Right lobe of liver (tissue), 6 donors: ENCODE results near the gene CHST1. TPM values are rescaled to one million over a fixed set of nuclear protein-coding genes. Genes with fewer than 3 reads are reported as not detected.
A peak's percentile ranks its signal among the peaks of the same experiment; 100 is the strongest.

ENCODE experiments used
- ATAC-seq, 4 donors: fragments of 200-7000 bp; cut with Tn5 transposase; one replicate each; pipeline ENCODE4 v1.9.1; 2020; ENCODE audit warnings: mild to moderate bottlenecking in 4 of 4, moderate library complexity in 4 of 4
- DNase-seq, 3 donors: peaks; one replicate each; pipeline ENCODE4 v3.0.0-alpha.2; 2020
- H3K27ac ChIP-seq, 3 donors: fragments of 200-600 bp; one replicate each; pipeline ENCODE4 v1.8.0; 2022
- H3K27me3 ChIP-seq, 2 donors: fragments of 200-600 bp; one replicate each; pipeline ENCODE4 v1.8.0; 2022
- H3K36me3 ChIP-seq, 4 donors: fragments of 200-600 bp; sonication (generic) in 1 of 4; one replicate each; pipeline versions ENCODE4 v1.5.1 to v1.8.0; 2017 to 2022; ENCODE audit warnings: control low read depth in 1 of 4
- H3K4me1 ChIP-seq, 4 donors: fragments of 200-600 bp; sonication (generic) in 1 of 4; one replicate each; pipeline versions ENCODE4 v1.5.1 to v1.8.0; 2017 to 2022; ENCODE audit warnings: control low read depth in 1 of 4
- H3K4me3 ChIP-seq, 3 donors: fragments of 200-600 bp; one replicate each; pipeline ENCODE4 v1.8.0; 2022
- H3K9me3 ChIP-seq, 4 donors: fragments of 200-600 bp; sonication (generic) in 1 of 4; one replicate each; pipeline versions ENCODE4 v1.5.1 to v1.8.0; 2017 to 2022; ENCODE audit warnings: control low read depth in 1 of 4
- POLR2A ChIP-seq: fragments of 450-650 bp; IDR thresholded peaks from one replicate; pipeline ENCODE4 v1.6.1; 2017; ENCODE audit warnings: antibody characterized with exemption, mild to moderate bottlenecking
- WGBS: methylation state at CpG from one replicate; pipeline ENCODE4 v1.1.6; 2018; ENCODE audit warnings: low coverage, low lambda C conversion rate; ENCODE audit not compliant: insufficient coverage; ENCODE audit errors: missing lambda C conversion rate; 5-methylcytosine and 5-hydroxymethylcytosine counted together
- intact Hi-C, 2 donors: fragments of 100-400 bp; cut with DNase I; formaldehyde crosslinking; loops; one replicate each; pipeline versions ENCODE4 v1.11.2 to v1.14.1; 2022
- total RNA-seq, 6 experiments: library from RNA; depleted of rRNA in 2 of 6; stranded (reverse); fragments of >200 nt in 2 of 6; fragmentation: NEBNext Ultra II Directional in 3 of 6; extraction: Animal tissue kit (Norgen Biotek cat#: 25700) in 3 of 6; gene quantifications; one replicate each; pipeline versions ENCODE4 v1.1.0 to v1.2.4, GENCODE V29; 2016 to 2023
- TF ChIP-seq, protein P1 (sequence below), 4 donors: fragments of 200-600 bp in 3 of 4; fragments of 450-650 bp in 1 of 4; IDR thresholded peaks; one replicate each; pipeline versions ENCODE4 v1.5.1 to v1.8.0; 2016 to 2022; ENCODE audit warnings: antibody characterized with exemption in 4 of 4, mild to moderate bottlenecking in 2 of 4
- donor health status: DM: no; HTN: yes; CAD: no.
- donor health status: DM: no; HTN: no; CAD: no.
- donor health status: DM: no; HTN: no; CAD: no.
- donor health status: DM: no; HTN: yes; CAD: no.
- donor health status: DM: no; HTN: yes; CAD: no.

Gene CHST1
- total RNA-seq, 6 experiments from 2014 or later: 0.49 to 1.6 (median 0.92) TPM

DNA sequence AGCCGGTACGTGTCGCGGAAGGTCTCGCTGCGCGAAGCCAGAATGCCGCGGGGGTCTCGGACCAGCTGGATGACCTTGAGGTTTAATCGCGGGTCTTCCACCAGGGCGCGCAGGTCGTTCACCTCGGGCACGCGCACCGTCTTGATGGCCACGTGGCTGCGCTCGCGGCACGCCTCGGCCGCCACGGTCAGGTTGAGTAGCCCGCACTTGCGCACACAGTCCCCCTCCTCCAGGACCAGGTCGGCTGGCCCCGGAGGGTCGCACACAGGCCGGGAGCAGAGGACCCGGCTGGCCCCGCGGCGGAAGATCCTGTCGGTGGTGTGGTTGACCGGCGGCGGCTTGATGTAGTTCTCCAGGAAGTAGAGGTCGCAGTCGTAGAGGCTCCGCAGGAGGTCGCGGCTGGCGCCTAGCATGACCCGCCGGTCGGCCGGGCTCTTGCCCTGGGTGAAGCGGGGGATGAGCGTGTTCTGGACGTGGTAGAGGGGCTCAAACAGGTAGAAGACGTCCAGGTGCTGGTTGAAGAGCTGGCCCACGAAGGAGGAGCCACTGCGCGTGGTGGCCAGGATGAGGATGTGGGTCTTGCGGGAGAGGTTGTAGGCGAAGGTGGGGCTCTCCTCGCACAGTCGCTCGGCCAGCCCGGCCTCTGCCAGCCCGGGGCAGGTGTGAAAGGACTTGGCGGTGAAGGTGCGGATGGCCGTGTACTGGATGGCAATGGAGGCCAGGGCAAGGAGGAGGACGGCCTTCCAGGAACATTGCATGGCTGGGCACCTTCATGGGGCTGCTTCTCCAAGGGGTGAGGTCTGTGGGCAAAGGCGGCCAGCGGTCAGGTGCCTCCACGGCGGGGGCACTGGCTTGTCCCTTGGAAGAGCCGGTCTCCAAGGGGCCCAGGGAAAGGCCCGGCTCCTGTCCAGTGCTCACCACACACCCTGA, 15.0 kb downstream of the CHST1 start:
- Histone ChIP-seq H3K27me3 (no peaks in the 10 kb centered on the region), H3K4me1 (peaks cover 0 to 4% (median 0%) of the 10 kb centered on the region in 4 donors), H3K4me3 (no peak overlapping the region), H3K27ac (no peak overlapping the region), H3K36me3 (no peaks in the 10 kb centered on the region), H3K9me3 (no peaks in the 10 kb centered on the region)
- TF ChIP-seq, protein P1, sequence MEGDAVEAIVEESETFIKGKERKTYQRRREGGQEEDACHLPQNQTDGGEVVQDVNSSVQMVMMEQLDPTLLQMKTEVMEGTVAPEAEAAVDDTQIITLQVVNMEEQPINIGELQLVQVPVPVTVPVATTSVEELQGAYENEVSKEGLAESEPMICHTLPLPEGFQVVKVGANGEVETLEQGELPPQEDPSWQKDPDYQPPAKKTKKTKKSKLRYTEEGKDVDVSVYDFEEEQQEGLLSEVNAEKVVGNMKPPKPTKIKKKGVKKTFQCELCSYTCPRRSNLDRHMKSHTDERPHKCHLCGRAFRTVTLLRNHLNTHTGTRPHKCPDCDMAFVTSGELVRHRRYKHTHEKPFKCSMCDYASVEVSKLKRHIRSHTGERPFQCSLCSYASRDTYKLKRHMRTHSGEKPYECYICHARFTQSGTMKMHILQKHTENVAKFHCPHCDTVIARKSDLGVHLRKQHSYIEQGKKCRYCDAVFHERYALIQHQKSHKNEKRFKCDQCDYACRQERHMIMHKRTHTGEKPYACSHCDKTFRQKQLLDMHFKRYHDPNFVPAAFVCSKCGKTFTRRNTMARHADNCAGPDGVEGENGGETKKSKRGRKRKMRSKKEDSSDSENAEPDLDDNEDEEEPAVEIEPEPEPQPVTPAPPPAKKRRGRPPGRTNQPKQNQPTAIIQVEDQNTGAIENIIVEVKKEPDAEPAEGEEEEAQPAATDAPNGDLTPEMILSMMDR (IDR thresholded peaks at IDR 0.05): no peak
- TF ChIP-seq POLR2A: no peak
- intact Hi-C loops: loop anchor here (10.0 kb wide), 1 partner anchor 276 kb away; no protein-coding TSS in a partner anchor
- DNase-seq (peak in 1 of 3 donors; percentile 40), ATAC-seq (no peak)
- WGBS: 64% methylated on average over 20 of the region's 75 CpGs

DNA sequence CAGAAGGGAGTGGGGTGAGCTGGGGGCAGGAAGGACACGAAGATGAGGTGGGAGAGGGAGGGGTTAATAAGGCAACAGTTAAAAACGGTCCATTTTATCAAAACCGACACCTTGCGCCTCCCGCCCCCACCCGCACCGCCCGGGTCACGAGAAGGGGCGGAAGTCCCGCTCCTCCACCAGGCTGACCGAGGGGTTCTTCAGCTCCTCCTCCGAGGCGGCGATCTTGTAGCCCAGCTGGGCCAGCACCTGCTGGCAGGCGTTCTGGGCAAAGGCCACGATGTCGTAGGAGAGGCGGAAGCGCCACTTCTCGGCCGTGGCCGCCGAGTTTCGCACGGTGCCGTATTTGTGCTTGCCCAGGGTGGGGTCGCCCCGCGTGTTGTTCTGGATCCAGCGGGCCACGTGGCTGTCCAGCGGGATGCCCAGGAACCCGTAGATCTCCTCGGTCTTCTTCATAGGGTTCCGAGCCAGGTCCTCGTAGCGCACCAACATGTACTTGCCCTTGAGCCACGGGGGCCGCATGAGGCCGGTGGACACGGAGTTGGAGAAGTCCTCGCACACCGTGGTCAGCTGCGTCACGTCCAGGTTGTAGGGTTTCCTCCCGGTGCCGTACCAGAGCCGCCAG, 15.8 kb downstream of the CHST1 start:
- Histone ChIP-seq H3K4me3 (no peak overlapping the region), H3K27me3 (no peaks in the 10 kb centered on the region), H3K27ac (no peak overlapping the region), H3K4me1 (no peaks in the 10 kb centered on the region), H3K9me3 (no peaks in the 10 kb centered on the region), H3K36me3 (no peaks in the 10 kb centered on the region)
- ATAC-seq (no peak), DNase-seq (no peak)
- TF ChIP-seq, protein P1 (IDR thresholded peaks at IDR 0.05): no peak
- no peak for TF ChIP-seq POLR2A
- 70% methylated on average over 14 of the region's 49 CpGs for WGBS
- intact Hi-C loops: loop anchor here (10.0 kb wide), 1 partner anchor 275 kb away; no protein-coding TSS in a partner anchor

DNA sequence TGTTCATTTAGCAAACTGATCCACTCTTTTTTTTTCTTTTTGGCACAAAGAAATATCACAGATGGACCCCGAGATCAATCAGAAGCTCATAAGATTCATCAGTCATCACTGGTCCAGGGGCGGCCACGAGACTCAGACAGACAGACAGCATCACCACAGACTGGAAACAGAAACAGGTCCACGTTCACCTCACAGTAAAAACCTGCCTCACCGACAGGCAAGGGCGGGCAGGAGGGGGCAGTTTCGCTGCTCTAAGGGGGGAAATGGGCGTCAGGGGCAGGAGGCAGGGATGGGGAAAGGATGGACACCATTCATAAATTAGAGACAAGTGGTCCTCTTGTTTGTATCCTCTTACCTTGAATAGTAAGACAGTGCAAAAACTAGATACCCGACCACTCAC, 16.5 kb downstream of the CHST1 start:
- intact Hi-C loops: no loop called here
- DNase-seq: no peak
- WGBS: 75% methylated on average over 9 of the region's 9 CpGs
- no peak overlapping the region for H3K4me3 ChIP-seq
- H3K27ac ChIP-seq: no peak overlapping the region
- no peak for ATAC-seq
- H3K9me3 ChIP-seq: no peaks in the 10 kb centered on the region
- TF ChIP-seq POLR2A: no peak
- TF ChIP-seq, protein P1 (IDR thresholded peaks at IDR 0.05): no peak
- no peaks in the 10 kb centered on the region for H3K27me3 ChIP-seq
- H3K36me3 ChIP-seq: no peaks in the 10 kb centered on the region
- no peaks in the 10 kb centered on the region for H3K4me1 ChIP-seq

DNA sequence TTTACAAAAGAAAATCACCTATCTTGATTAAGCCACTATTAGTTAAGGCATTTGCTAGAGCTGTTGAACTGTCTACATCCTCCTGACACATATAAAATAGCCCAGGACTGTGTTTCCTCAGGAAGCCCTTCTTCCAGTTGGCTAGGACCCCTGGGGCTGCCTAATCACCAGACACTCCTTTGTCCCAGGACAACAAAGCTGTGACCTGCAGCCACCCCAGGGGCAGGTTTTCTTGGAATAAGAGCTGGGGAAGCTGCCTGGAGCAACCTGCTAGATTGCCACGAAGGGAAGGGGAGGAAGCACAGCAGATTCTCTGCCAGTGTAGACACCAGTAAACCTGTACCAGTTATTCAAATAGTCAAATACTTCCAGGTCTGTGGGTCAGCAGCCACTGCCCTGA, 17.6 kb downstream of the CHST1 start:
- intact Hi-C loops: no loop called here
- H3K9me3 ChIP-seq: no peaks in the 10 kb centered on the region
- DNase-seq (no peak), ATAC-seq (peak in 1 of 4 donors; percentile 26)
- no peak overlapping the region for H3K27ac ChIP-seq
- no peaks in the 10 kb centered on the region for H3K4me1 ChIP-seq
- TF ChIP-seq, protein P1 (IDR thresholded peaks at IDR 0.05): no peak
- TF ChIP-seq POLR2A: no peak
- no CpG with 5 or more reads among the region's 1 CpG for WGBS
- no peaks in the 10 kb centered on the region for H3K27me3 ChIP-seq
- H3K36me3 ChIP-seq: no peaks in the 10 kb centered on the region
- no peak overlapping the region for H3K4me3 ChIP-seq
